Trophoblast cell (in vitro differentiated cells and primary cell): ENCODE results near the gene NRXN2.

Experiments used
- DNase-seq, 2 donors: peaks; one replicate each; pipeline ENCODE4 v3.0.0-alpha.2; 2016
- H2AFZ ChIP-seq: 2 replicates; pipeline ENCODE4 v1.6.1; 2013; ENCODE audit warnings: low read length, moderate library complexity, mild to moderate bottlenecking; ENCODE audit not compliant: insufficient read depth, poor library complexity
- H2AK5ac ChIP-seq: 2 replicates; pipeline ENCODE4 v1.6.1; 2013; ENCODE audit warnings: mild to moderate bottlenecking, low read length
- H2BK120ac ChIP-seq: 2 replicates; pipeline ENCODE4 v1.6.1; 2013; ENCODE audit warnings: low read length, mild to moderate bottlenecking, moderate library complexity; ENCODE audit not compliant: insufficient read depth, poor library complexity
- H2BK12ac ChIP-seq: 2 replicates; pipeline ENCODE4 v1.6.1; 2013; ENCODE audit warnings: mild to moderate bottlenecking, low read length, moderate library complexity
- H2BK5ac ChIP-seq: 2 replicates; pipeline ENCODE4 v1.6.1; 2013; ENCODE audit warnings: low read length, low read depth, moderate library complexity, mild to moderate bottlenecking; ENCODE audit not compliant: poor library complexity
- H3K14ac ChIP-seq: 2 replicates; pipeline ENCODE4 v1.6.1; 2013; ENCODE audit warnings: mild to moderate bottlenecking, low read length
- H3K18ac ChIP-seq: 2 replicates; pipeline ENCODE4 v1.6.1; 2013; ENCODE audit warnings: mild to moderate bottlenecking, low read length
- H3K23ac ChIP-seq: 2 replicates; pipeline ENCODE4 v1.6.1; 2013; ENCODE audit warnings: low read length
- H3K27ac ChIP-seq: 2 replicates; pipeline ENCODE4 v1.5.1; 2013; ENCODE audit warnings: low read depth, mild to moderate bottlenecking, inconsistent platforms, low read length, moderate library complexity
- H3K27me3 ChIP-seq: 2 replicates; pipeline ENCODE4 v1.6.1; 2013; ENCODE audit warnings: inconsistent platforms, mild to moderate bottlenecking, low read length, moderate library complexity; ENCODE audit not compliant: insufficient read depth
- H3K36me3 ChIP-seq, 2 experiments: 1 replicate in 1 of 2; 2 replicates in 1 of 2; pipeline ENCODE4 v1.6.1; 2013; ENCODE audit warnings: low read length in 2 of 2, mild to moderate bottlenecking in 2 of 2, moderate library complexity in 1 of 2; ENCODE audit not compliant: insufficient read depth in 2 of 2, control insufficient read depth in 1 of 2
- H3K4ac ChIP-seq: 2 replicates; pipeline ENCODE4 v1.6.1; 2013; ENCODE audit warnings: low read depth, mild to moderate bottlenecking, low read length, moderate library complexity
- H3K4me1 ChIP-seq, 2 experiments: 1 replicate in 1 of 2; 2 replicates in 1 of 2; pipeline ENCODE4 v1.6.1; 2013; ENCODE audit warnings: low read length in 2 of 2, mild to moderate bottlenecking in 2 of 2, moderate library complexity in 1 of 2; ENCODE audit not compliant: insufficient read depth in 2 of 2, control insufficient read depth in 1 of 2
- H3K4me2 ChIP-seq: 2 replicates; pipeline ENCODE4 v1.6.1; 2013; ENCODE audit warnings: inconsistent platforms, mild to moderate bottlenecking, low read length, moderate library complexity
- H3K4me3 ChIP-seq: 2 replicates; pipeline ENCODE4 v1.5.1; 2013; ENCODE audit warnings: mild to moderate bottlenecking, low read depth, low read length, inconsistent platforms
- H3K79me1 ChIP-seq: one replicate; pipeline ENCODE4 v1.6.1; 2013; ENCODE audit warnings: low read length
- H3K79me2 ChIP-seq: 2 replicates; pipeline ENCODE4 v1.6.1; 2013; ENCODE audit warnings: low read length, mild to moderate bottlenecking; ENCODE audit not compliant: control insufficient read depth, insufficient read depth, poor library complexity
- H3K9ac ChIP-seq: 2 replicates; pipeline ENCODE4 v1.6.1; 2013; ENCODE audit warnings: mild to moderate bottlenecking, low read length
- H3K9me3 ChIP-seq: 2 replicates; pipeline ENCODE4 v1.6.1; 2013; ENCODE audit warnings: low read depth, mild to moderate bottlenecking, control low read depth, inconsistent platforms, low read length; ENCODE audit not compliant: insufficient read depth
- H4K12ac ChIP-seq: 2 replicates; pipeline ENCODE4 v1.6.1; 2013; ENCODE audit warnings: low read depth, mild to moderate bottlenecking, low read length, moderate library complexity
- H4K8ac ChIP-seq: 2 replicates; pipeline ENCODE4 v1.6.1; 2013; ENCODE audit warnings: low read depth, mild to moderate bottlenecking, low read length, moderate library complexity
- H4K91ac ChIP-seq: one replicate; pipeline ENCODE4 v1.6.1; 2013; ENCODE audit warnings: low read depth, mild to moderate bottlenecking, low read length, moderate library complexity
- WGBS: extraction: QIAGEN DNeasy Blood & Tissue Kit; methylation state at CpG from one replicate; pipeline ENCODE4 v1.1.7; 2013; ENCODE audit warnings: missing lambda C conversion rate; ENCODE audit not compliant: insufficient read length, insufficient coverage; ENCODE audit errors: extremely low coverage; 5-methylcytosine and 5-hydroxymethylcytosine counted together

The NRXN2 gene

DNA sequence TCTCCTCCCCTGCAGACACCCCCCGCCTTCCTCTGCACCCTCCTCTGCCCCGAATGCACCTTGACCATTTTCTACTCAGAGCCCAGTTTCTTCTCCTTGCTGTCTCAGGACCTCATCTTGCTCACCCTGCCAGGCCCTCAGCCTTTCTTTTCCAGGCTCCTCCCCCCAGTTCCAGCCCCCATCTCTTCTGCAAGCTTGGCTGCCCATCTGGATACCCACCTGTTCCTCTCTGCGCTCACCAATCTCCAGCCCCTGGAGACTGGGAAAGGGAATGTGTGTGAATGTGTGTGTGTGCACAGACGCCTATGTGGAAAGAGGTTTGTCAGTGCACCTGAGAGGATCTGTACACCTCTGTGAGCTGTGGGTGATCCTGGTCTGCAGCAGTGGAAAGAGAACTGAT, 95.6 kb downstream of the NRXN2 start:
- Histone ChIP-seq H3K23ac (no peak overlapping the region), H2BK5ac (no peak overlapping the region), H3K36me3 (no peaks in the 10 kb centered on the region), H3K14ac (no peak overlapping the region), H3K9ac (no peak overlapping the region), H2BK12ac (no peak overlapping the region), H3K9me3 (peaks cover 10% of the 10 kb centered on the region), H3K4ac (no peak overlapping the region), H3K18ac (no peak overlapping the region), H4K12ac (no peak overlapping the region), H3K4me1 (no peaks in the 10 kb centered on the region), H3K79me2 (no peaks in the 10 kb centered on the region), H3K27me3 (peaks cover 13% of the 10 kb centered on the region), H3K27ac (no peak overlapping the region), H4K91ac (no peak overlapping the region), H3K4me3 (no peak overlapping the region), H2AK5ac (no peak overlapping the region), H2AFZ (no peak overlapping the region), H3K79me1 (no peaks in the 10 kb centered on the region), H4K8ac (no peak overlapping the region), H3K4me2 (no peak overlapping the region), H2BK120ac (no peak overlapping the region)
- DNase-seq, result no peak
- WGBS, result no CpG with 5 or more reads among the region's 4 CpGs

DNA sequence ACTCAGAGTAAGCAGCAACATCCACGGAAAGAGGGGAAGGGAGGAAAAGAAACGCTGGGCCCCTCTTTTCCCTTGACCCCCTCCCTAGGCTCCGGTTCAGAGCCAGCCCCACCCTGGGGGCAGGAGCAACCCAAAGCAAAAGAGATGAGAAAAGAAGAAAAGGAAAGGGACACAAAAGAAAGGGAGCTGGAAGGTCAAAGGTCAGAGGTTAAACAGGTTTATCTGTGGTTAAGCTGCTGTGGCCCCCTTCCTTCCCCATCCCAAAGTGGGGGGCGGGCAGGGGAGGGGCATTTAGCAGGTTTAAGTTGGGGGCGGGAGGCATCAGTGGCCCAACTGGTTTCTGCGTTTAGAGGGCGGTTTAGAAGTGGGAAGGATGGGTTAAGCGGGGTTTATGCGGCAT, 96.4 kb downstream of the NRXN2 start:
- Histone ChIP-seq H3K23ac (no peak overlapping the region), H3K27me3 (peaks cover 13% of the 10 kb centered on the region), H4K8ac (no peak overlapping the region), H3K4me2 (no peak overlapping the region), H4K12ac (no peak overlapping the region), H3K27ac (no peak overlapping the region), H3K9me3 (peaks cover 10% of the 10 kb centered on the region), H3K79me1 (no peaks in the 10 kb centered on the region), H2BK12ac (no peak overlapping the region), H2BK120ac (no peak overlapping the region), H2AK5ac (no peak overlapping the region), H3K4ac (no peak overlapping the region), H4K91ac (no peak overlapping the region), H3K14ac (no peak overlapping the region), H3K4me1 (no peaks in the 10 kb centered on the region), H2AFZ (no peak overlapping the region), H3K18ac (no peak overlapping the region), H3K79me2 (no peaks in the 10 kb centered on the region), H3K4me3 (no peak overlapping the region), H2BK5ac (no peak overlapping the region), H3K36me3 (no peaks in the 10 kb centered on the region), H3K9ac (no peak overlapping the region)
- no peak for DNase-seq
- WGBS, result no CpG with 5 or more reads among the region's 9 CpGs

DNA sequence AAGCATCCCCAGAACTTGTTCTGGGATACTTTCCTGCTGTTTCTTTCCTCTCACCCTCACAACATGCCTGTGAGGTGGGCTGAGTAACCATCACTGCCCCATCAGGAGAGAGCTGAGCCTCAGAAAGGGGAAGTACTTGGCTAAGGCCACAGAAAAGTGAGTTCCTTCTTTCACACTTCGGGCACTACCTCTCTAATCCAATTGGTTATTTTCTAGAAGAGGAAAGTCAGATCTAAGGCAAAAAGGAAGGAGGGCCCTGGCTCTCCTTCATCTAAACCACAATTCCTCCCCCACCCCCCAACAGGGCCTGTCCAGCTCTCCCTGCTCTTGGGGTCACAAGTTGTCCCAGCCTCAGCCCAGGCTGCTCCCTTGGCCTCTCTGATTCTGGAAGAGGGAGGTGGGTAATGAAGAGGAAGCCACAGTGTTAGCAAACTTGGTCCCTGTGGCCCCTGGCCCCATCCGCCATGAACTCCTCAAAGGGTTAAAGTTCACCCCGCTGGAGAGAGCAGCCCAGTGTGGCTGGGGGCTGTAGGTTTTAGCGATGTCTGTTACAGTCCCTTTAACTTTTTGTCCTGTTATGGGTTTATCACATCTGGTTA, 98.0 kb downstream of the NRXN2 start:
- Histone ChIP-seq H3K27ac (no peak overlapping the region), H3K36me3 (no peaks in the 10 kb centered on the region), H3K4me2 (no peak overlapping the region), H3K4me1 (peaks cover 0 to 3% of the 10 kb centered on the region in 2 experiments), H3K9ac (no peak overlapping the region), H3K23ac (no peak overlapping the region), H3K27me3 (peaks cover 7% of the 10 kb centered on the region), H4K12ac (no peak overlapping the region), H3K14ac (no peak overlapping the region), H2AK5ac (no peak overlapping the region), H4K8ac (no peak overlapping the region), H3K9me3 (peaks cover 4% of the 10 kb centered on the region), H3K79me2 (no peaks in the 10 kb centered on the region), H2BK120ac (no peak overlapping the region), H3K4me3 (no peak overlapping the region), H3K79me1 (no peaks in the 10 kb centered on the region), H3K18ac (no peak overlapping the region), H2AFZ (no peak overlapping the region), H3K4ac (no peak overlapping the region), H2BK5ac (no peak overlapping the region), H4K91ac (no peak overlapping the region), H2BK12ac (no peak overlapping the region)
- no CpG with 5 or more reads among the region's 4 CpGs for WGBS
- peak in 1 of 2 donors; percentile 6 for DNase-seq

DNA sequence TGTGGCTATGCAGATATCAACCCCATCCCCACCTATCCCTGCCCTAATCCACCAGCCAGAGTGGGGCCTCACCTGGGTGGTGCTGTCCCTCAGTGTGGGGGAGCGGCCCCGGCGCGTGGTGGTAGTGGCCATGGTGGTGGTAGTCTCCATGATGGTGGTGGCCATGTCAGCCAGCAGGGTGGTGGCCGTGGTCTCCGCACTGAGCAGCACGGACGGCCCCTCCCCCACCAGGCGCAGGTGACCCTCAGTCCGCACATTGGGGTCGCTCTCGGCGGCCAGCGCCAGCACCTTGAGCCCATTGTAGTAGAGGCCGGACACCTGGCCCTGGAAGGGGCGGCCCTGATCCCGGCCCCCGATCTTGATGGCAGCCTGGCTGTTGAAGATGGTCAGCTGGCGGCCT, 100.3 kb downstream of the NRXN2 start:
- no peak overlapping the region for H3K23ac ChIP-seq
- no peak overlapping the region for H4K12ac ChIP-seq
- WGBS, result no CpG with 5 or more reads among the region's 19 CpGs
- H2AK5ac ChIP-seq, result no peak overlapping the region
- no peak overlapping the region for H2BK12ac ChIP-seq
- H3K36me3 ChIP-seq, result no peaks in the 10 kb centered on the region
- H3K79me1 ChIP-seq, result no peaks in the 10 kb centered on the region
- H3K4me3 ChIP-seq, result no peak overlapping the region
- no peak overlapping the region for H4K8ac ChIP-seq
- DNase-seq, result no peak
- H2BK5ac ChIP-seq, result no peak overlapping the region
- H3K14ac ChIP-seq, result no peak overlapping the region
- H3K9me3 ChIP-seq, result peaks cover 2% of the 10 kb centered on the region
- no peak overlapping the region for H3K27ac ChIP-seq
- peaks cover 0 to 3% of the 10 kb centered on the region in 2 experiments for H3K4me1 ChIP-seq
- no peaks in the 10 kb centered on the region for H3K79me2 ChIP-seq
- no peak overlapping the region for H3K4me2 ChIP-seq
- no peak overlapping the region for H3K18ac ChIP-seq
- H4K91ac ChIP-seq, result no peak overlapping the region
- no peak overlapping the region for H3K4ac ChIP-seq
- H3K27me3 ChIP-seq, result no peaks in the 10 kb centered on the region
- H2AFZ ChIP-seq, result no peak overlapping the region
- H3K9ac ChIP-seq, result no peak overlapping the region
- H2BK120ac ChIP-seq, result no peak overlapping the region
